DOHH2 (cell line): ENCODE results near the gene APOL3.
"Not testable (repeated sequence)": the region's sequence is repeated elsewhere in the genome, so short reads cannot be mapped to it uniquely, and the experiment has no call there.

ENCODE experiments used
- H3F3A ChIP-seq: fragments of 200-600 bp; sonication (generic), shearing (Covaris generic); 2 replicates; pipeline ENCODE4 v1.6.0; 2016; ENCODE audit warnings: antibody characterized with exemption, mild to moderate bottlenecking; ENCODE audit not compliant: control insufficient read depth, insufficient read depth
- H3K27ac ChIP-seq: fragments of 200-600 bp; sonication (generic); 2 replicates; pipeline ENCODE4 v1.5.1; 2014; ENCODE audit warnings: low read depth, mild to moderate bottlenecking, low read length, moderate library complexity
- H3K27me3 ChIP-seq: fragments of 200-600 bp; sonication (generic); 2 replicates; pipeline ENCODE4 v1.6.1; 2014; ENCODE audit warnings: mild to moderate bottlenecking, low read length, mixed read lengths; ENCODE audit not compliant: control insufficient read depth
- H3K36me3 ChIP-seq: fragments of 200-600 bp; sonication (generic); 2 replicates; pipeline ENCODE4 v1.6.1; 2014; ENCODE audit warnings: mild to moderate bottlenecking, low read length, moderate library complexity, mixed read lengths; ENCODE audit not compliant: control insufficient read depth
- H3K4me1 ChIP-seq: fragments of 200-600 bp; sonication (generic); 2 replicates; pipeline ENCODE4 v1.6.1; 2014; ENCODE audit warnings: mild to moderate bottlenecking, low read length, mixed read lengths; ENCODE audit not compliant: control insufficient read depth
- H3K4me2 ChIP-seq: fragments of 200-600 bp; sonication (generic); 2 replicates; pipeline ENCODE4 v1.6.0; 2014; ENCODE audit warnings: mild to moderate bottlenecking, low read length, moderate library complexity
- H3K4me3 ChIP-seq: fragments of 200-600 bp; sonication (generic); 2 replicates; pipeline ENCODE4 v1.5.1; 2014; ENCODE audit warnings: mild to moderate bottlenecking, low read length, mixed read lengths
- H3K79me2 ChIP-seq: fragments of 200-600 bp; sonication (generic); 2 replicates; pipeline ENCODE4 v1.6.1; 2014; ENCODE audit warnings: mild to moderate bottlenecking, low read length, mixed read lengths; ENCODE audit not compliant: control insufficient read depth
- H3K9me2 ChIP-seq: fragments of 200-600 bp; sonication (generic); replicated peaks from 2 replicates; pipeline ENCODE4 v1.6.1; 2014; ENCODE audit warnings: mild to moderate bottlenecking, low read length, mixed read lengths; ENCODE audit not compliant: control insufficient read depth
- H3K9me3 ChIP-seq: fragments of 200-600 bp; sonication (generic); 2 replicates; pipeline ENCODE4 v1.6.1; 2014; ENCODE audit warnings: antibody characterized with exemption, low read length, mixed read lengths; ENCODE audit not compliant: control insufficient read depth, insufficient read depth
- H4K20me1 ChIP-seq: fragments of 200-600 bp; sonication (generic); 2 replicates; pipeline ENCODE4 v1.6.0; 2014; ENCODE audit warnings: low read depth, mild to moderate bottlenecking, antibody characterized with exemption, low read length, moderate library complexity; ENCODE audit not compliant: control insufficient read depth, insufficient read depth
- CTCF ChIP-seq: fragments of 200-600 bp; sonication (generic); IDR thresholded peaks from one replicate; pipeline ENCODE4 v1.5.1; 2014; ENCODE audit warnings: antibody characterized with exemption, mild to moderate bottlenecking, low read depth, low read length; ENCODE audit not compliant: poor library complexity, severe bottlenecking
- EZH2phosphoT487 ChIP-seq: fragments of 200-600 bp; sonication (generic); IDR thresholded peaks from 2 replicates; pipeline ENCODE4 v1.6.1; 2017; ENCODE audit warnings: borderline replicate concordance, mild to moderate bottlenecking, antibody characterized with exemption, low read length, moderate library complexity, mixed read lengths

APOL3 gene

GRCh38 chr22:36204001-36204631, 43.6 kb upstream of the APOL3 start:
- H3K4me1 ChIP-seq: peaks cover 14% of the 10 kb centered on the region
- TF ChIP-seq EZH2phosphoT487 (no peak), CTCF (no peak)
- no peaks in the 10 kb centered on the region for H3K27me3 ChIP-seq
- no peaks in the 10 kb centered on the region for H3F3A ChIP-seq
- no peaks in the 10 kb centered on the region for H4K20me1 ChIP-seq
- H3K4me2 ChIP-seq: no peak overlapping the region
- no peaks in the 10 kb centered on the region for H3K79me2 ChIP-seq
- no peaks in the 10 kb centered on the region for H3K36me3 ChIP-seq
- H3K9me3 ChIP-seq: 0 out of 2 replicates have a peak, but pooled peaks cover 2% of the 10 kb centered on the region
- H3K27ac ChIP-seq: no peak overlapping the region
- no peaks in the 10 kb centered on the region for H3K9me2 ChIP-seq
- H3K4me3 ChIP-seq: no peak overlapping the region

- H3K36me3 ChIP-seq, H3K79me2 ChIP-seq, H3K27ac ChIP-seq, H3K9me3 ChIP-seq, H3F3A ChIP-seq, H4K20me1 ChIP-seq, H3K4me2 ChIP-seq, H3K27me3 ChIP-seq, H3K9me2 ChIP-seq, H3K4me3 ChIP-seq: not testable (repeated sequence)
- H3K4me1 ChIP-seq: peaks cover 12% of the 10 kb centered on the region
Observed at GRCh38 chr22:36203441-36203840, 42.9 kb upstream of the APOL3 start.

- H3K36me3 ChIP-seq, H3K27ac ChIP-seq, H4K20me1 ChIP-seq: not testable (repeated sequence)
Observed at GRCh38 chr22:36202906-36203305, 42.4 kb upstream of the APOL3 start.

GRCh38 chr22:36201630-36202319, 41.2 kb upstream of the APOL3 start, which contains the start of gene APOL4:
TSS of gene APOL4 (minus strand) at chr22:36201809. CDS start at chr22:36201734, 75 bp downstream.
- no peaks in the 10 kb centered on the region for H3K79me2 ChIP-seq
- no peaks in the 10 kb centered on the region for H4K20me1 ChIP-seq
- H3K4me2 ChIP-seq: no peak within 1 kb of the TSS
- H3K4me1 ChIP-seq: peaks cover 24% of the 10 kb centered on the region
- no peak within 1 kb of the TSS for H3K4me3 ChIP-seq
- no peak for TF ChIP-seq EZH2phosphoT487
- no peak for TF ChIP-seq CTCF
- H3K27ac ChIP-seq: no peak within 1 kb of the TSS
- H3F3A ChIP-seq: no peaks in the 10 kb centered on the region
- H3K36me3 ChIP-seq: no peaks in the 10 kb centered on the region
- 0 out of 2 replicates have a peak, but pooled peaks cover 1% of the 10 kb centered on the region for H3K27me3 ChIP-seq
- H3K9me3 ChIP-seq: no peaks in the 10 kb centered on the region
- H3K9me2 ChIP-seq: no peaks in the 10 kb centered on the region

More at GRCh38 chr22:36202906-36203305, 42.4 kb upstream of the APOL3 start:
- H3K4me3 ChIP-seq, H3K27me3 ChIP-seq, H3K79me2 ChIP-seq, H3F3A ChIP-seq, H3K9me2 ChIP-seq, H3K9me3 ChIP-seq, H3K4me2 ChIP-seq: not testable (repeated sequence)
- peaks cover 13% of the 10 kb centered on the region for H3K4me1 ChIP-seq

- not testable (repeated sequence) for H3K27ac ChIP-seq, H3K4me3 ChIP-seq, H3K36me3 ChIP-seq, H3K79me2 ChIP-seq, H3F3A ChIP-seq, H3K9me3 ChIP-seq, H4K20me1 ChIP-seq, H3K9me2 ChIP-seq, H3K27me3 ChIP-seq, H3K4me2 ChIP-seq
- H3K4me1 ChIP-seq: peaks cover 18% of the 10 kb centered on the region
Observed at GRCh38 chr22:36201025-36201424, 40.5 kb upstream of the APOL3 start.
